ENCODE measurements around the gene RFC1.

GRCh38 chr4:39324446-39324845 is 41.7 kb downstream of the RFC1 start:
- no peak for TF ChIP-seq CTCF (IDR thresholded peaks at IDR 0.05; ENCODE audit: poor library complexity)
- TF ChIP-seq EZH2 (IDR thresholded peaks at IDR 0.05; ENCODE audit: borderline replicate concordance) = no peak
